Effector memory CD4-positive, alpha-beta T cell (primary cell): ENCODE data around the gene TMEM272.

Experiments used
- DNase-seq, 3 donors: peaks; one replicate each; pipeline ENCODE4 v3.0.0-alpha.2; 2020
- H3K27ac ChIP-seq: 2 replicates; pipeline ENCODE4 v1.7.0; 2013; ENCODE audit warnings: mild to moderate bottlenecking, low read length, moderate library complexity; ENCODE audit not compliant: insufficient read depth, poor library complexity, severe bottlenecking
- H3K27me3 ChIP-seq: replicated peaks from 2 replicates; pipeline ENCODE4 v1.7.0; 2013; ENCODE audit warnings: mild to moderate bottlenecking, low read length; ENCODE audit not compliant: insufficient read depth, control insufficient read depth, poor library complexity, severe bottlenecking
- H3K36me3 ChIP-seq: 2 replicates; pipeline ENCODE4 v1.7.0; 2013; ENCODE audit warnings: mild to moderate bottlenecking, low read length, moderate library complexity; ENCODE audit not compliant: control insufficient read depth, insufficient read depth
- H3K4me1 ChIP-seq: 2 replicates; pipeline ENCODE4 v1.7.0; 2013; ENCODE audit warnings: low read length, mild to moderate bottlenecking; ENCODE audit not compliant: control insufficient read depth, insufficient read depth, poor library complexity, severe bottlenecking
- H3K4me3 ChIP-seq: 2 replicates; pipeline ENCODE4 v1.7.0; 2013; ENCODE audit warnings: low read length, low read depth, mild to moderate bottlenecking; ENCODE audit not compliant: insufficient read depth, poor library complexity, severe bottlenecking
- H3K9me3 ChIP-seq: 2 replicates; pipeline ENCODE4 v1.7.0; 2013; ENCODE audit warnings: mild to moderate bottlenecking, low read length, moderate library complexity; ENCODE audit not compliant: control insufficient read depth

The TMEM272 gene

DNA sequence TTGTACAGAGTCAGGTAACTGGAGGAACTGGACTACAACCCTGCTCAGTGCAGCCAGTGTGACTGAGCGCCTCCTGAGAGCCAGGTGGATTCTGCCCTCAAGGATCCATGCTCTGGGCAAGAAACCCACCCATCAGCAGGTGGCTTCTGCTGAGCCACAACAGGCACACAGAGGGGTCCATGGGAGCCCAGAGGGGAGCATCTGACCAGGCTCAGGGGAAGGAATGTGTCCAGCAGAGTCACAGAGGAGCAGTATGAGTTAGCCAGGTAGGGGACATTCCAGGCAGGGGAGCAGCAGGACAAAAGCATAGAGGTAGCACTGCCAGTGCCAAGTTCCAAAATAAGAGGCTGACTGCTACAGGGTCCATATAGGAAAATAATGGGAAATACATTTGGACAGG lies 60.9 kb downstream of the TMEM272 start:
- H3K9me3 ChIP-seq: no peaks in the 10 kb centered on the region
- no peak for DNase-seq
- H3K27me3 ChIP-seq: no peaks in the 10 kb centered on the region
- H3K4me3 ChIP-seq: no peak overlapping the region
- peaks cover 10% of the 10 kb centered on the region for H3K36me3 ChIP-seq
- no peak overlapping the region for H3K27ac ChIP-seq
- H3K4me1 ChIP-seq: no peaks in the 10 kb centered on the region

DNA sequence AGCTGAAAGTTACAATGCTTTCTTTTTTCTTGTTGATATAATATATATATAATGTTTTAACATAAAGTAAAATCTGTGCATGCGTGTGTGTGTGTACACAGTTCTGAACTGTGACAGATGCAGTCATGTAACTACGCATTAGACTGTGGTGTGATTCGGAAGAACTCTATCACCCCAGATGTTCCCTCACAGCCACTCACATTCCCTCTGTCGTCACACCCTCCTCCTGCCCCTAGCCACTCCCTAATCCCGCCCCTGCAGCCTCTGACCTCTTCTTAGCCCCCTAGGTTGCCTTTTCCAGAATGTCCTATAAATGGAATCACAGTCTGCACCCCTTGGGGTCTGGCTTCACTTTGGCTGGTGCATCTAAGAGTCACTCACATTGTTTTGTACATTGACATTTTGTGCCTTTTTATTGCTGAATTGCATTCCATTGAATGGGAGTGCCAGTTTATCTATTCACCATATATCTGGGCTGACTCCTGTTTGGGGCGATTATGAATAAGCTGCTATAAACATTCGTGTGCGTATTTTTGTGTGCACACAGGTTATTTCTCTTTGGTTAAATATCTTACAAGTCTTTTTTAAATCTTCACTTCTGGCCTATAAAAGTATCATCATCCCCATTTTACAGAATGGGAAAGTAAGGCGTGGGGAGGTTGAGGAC lies 61.4 kb downstream of the TMEM272 start:
- Histone ChIP-seq H3K4me1 (no peaks in the 10 kb centered on the region), H3K4me3 (no peak overlapping the region), H3K36me3 (peaks cover 10% of the 10 kb centered on the region), H3K27me3 (no peaks in the 10 kb centered on the region), H3K9me3 (no peaks in the 10 kb centered on the region), H3K27ac (no peak overlapping the region)
- DNase-seq: no peak

DNA sequence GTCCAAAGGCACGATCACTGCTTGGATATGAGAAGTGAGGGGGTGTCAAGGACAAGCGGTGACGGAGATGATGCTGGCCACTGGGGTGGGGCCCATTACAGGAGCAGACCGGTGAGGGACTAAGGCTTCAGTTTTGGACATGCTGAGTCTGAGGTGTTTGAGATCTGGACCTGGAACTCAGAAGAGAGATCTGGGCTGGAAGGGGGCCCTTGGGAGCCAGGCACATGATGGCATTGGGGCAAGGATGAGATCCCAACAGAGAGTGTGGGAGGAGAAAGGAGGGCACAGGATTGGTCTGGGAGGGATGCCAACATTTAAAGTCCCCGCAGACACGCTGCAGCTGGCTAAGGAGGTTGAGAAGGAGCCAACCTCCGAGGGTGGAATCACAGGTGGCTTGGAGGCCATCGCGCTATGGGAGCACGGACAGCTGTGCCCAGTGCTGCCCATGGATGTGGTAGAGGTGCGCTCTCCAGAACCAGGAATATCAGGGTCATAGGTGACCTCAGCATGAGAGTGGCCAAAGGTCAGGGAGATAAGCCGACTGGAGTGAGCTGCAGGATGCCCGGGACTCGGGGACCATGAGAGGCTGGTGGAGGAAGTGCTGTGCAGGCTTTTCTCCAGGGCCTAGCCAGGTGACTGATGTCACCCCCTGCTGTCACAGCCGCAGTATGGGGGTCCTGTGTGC lies 62.8 kb downstream of the TMEM272 start:
- Histone ChIP-seq H3K36me3 (peaks cover 10% of the 10 kb centered on the region), H3K27me3 (no peaks in the 10 kb centered on the region), H3K4me1 (no peaks in the 10 kb centered on the region), H3K4me3 (no peak overlapping the region), H3K9me3 (no peaks in the 10 kb centered on the region), H3K27ac (no peak overlapping the region)
- DNase-seq: no peak

DNA sequence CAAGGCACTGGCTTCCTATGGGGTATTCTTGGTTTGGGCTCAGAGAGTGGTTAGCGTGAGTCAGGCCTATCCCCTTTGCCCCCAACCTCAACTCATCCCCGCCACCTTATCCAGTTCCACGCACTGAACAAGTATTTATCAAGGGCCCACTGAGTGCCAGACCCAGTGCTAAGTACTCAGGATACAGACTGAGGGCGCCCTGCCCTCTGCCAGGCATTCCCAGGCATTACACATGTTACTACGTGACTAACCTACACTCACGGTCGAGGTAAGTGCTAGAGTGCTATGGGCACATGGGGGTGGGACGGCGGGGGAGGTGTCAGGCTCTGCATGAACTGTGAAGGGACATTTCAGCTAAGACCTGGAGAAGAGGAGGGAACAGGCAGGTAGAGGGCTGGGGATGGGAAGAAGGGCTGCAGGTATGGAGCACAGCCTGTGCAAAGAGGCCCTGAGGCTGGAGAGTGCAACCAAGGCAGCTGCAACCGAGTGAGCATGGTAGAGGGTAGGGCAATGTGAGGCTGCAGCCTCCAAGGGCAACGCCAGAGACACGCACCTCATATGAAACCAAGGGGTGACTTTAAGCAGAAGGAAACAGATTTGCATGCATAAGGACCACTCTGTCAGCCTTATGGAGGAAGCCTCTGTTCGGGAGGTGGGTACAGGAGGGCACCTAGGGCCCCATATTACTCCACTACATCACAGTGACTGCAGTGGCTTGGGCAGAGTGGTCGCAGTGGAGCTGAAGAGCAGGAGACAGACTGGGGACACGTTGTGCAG lies 63.5 kb downstream of the TMEM272 start:
- no peak overlapping the region for H3K27ac ChIP-seq
- DNase-seq: no peak
- no peak overlapping the region for H3K4me3 ChIP-seq
- H3K4me1 ChIP-seq: no peaks in the 10 kb centered on the region
- H3K27me3 ChIP-seq: no peaks in the 10 kb centered on the region
- H3K36me3 ChIP-seq: peaks cover 7% of the 10 kb centered on the region
- no peaks in the 10 kb centered on the region for H3K9me3 ChIP-seq

DNA sequence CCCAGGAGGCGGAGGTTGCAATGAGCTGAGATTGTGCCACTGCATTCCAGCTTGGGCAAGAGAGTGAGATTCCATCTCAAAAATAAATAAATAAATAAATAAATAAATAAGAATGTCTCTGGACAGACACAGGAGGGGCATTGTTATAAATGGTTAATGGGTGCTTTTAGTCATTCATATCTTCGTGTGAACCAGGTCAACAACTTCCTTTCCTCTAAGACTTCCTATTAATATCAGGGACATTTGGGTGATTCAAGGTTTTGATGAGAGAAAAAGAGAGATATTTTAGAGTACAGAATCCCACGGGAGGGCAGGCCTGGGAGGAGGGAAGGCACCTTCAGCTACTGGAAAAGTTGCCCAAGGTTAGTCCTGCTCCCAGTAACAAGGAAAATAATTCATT lies 64.9 kb downstream of the TMEM272 start:
- H3K27ac ChIP-seq: no peak overlapping the region
- H3K36me3 ChIP-seq: peaks cover 7% of the 10 kb centered on the region
- H3K4me3 ChIP-seq: no peak overlapping the region
- DNase-seq: no peak
- no peaks in the 10 kb centered on the region for H3K4me1 ChIP-seq
- H3K27me3 ChIP-seq: no peaks in the 10 kb centered on the region
- no peaks in the 10 kb centered on the region for H3K9me3 ChIP-seq

DNA sequence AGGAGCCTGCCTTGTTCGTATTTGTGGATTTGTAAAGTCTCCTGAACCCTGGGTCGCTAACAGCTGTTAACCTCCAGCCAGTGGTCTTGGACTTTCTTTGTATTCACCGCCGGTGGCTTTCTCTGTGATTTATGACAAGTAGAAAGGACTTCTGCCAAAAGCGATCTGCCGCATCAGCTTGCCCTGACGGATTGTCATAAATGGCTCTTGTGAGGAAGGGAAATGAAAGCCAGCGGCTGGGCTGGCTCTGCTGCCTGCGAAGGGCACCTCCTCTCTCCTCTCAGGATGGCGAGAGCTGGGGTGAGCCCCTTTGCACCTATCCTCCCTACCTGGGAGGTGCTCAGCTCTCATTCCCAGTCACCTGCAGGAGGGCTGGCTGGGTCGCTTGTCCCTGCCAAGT lies 66.6 kb downstream of the TMEM272 start:
- no peak overlapping the region for H3K27ac ChIP-seq
- no peaks in the 10 kb centered on the region for H3K9me3 ChIP-seq
- H3K4me1 ChIP-seq: no peaks in the 10 kb centered on the region
- no peak overlapping the region for H3K4me3 ChIP-seq
- DNase-seq: no peak
- H3K36me3 ChIP-seq: peaks cover 7% of the 10 kb centered on the region
- no peaks in the 10 kb centered on the region for H3K27me3 ChIP-seq

DNA sequence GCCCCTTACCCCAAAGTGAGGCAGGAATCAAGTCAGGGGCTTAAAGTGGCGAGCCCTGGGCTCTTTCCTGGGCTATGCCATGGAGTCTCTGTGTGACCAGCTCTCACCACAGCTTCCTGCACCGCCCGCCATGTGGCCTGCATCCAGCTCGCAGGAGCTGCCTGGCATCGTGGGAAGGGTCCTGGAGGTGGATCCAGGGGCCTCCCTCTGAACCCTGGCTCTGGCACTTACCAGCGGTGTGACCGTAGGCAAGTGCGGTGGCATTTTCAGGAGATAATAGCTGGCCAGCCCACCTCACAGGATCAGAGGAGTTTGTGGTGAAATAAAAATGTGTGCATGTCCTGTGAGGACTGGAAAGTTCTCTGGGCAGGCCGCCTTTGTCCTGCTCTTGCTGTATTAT lies 67.1 kb downstream of the TMEM272 start:
- H3K36me3 ChIP-seq: peaks cover 7% of the 10 kb centered on the region
- DNase-seq: no peak
- H3K27ac ChIP-seq: no peak overlapping the region
- H3K27me3 ChIP-seq: no peaks in the 10 kb centered on the region
- H3K4me1 ChIP-seq: no peaks in the 10 kb centered on the region
- H3K4me3 ChIP-seq: no peak overlapping the region
- H3K9me3 ChIP-seq: no peaks in the 10 kb centered on the region

DNA sequence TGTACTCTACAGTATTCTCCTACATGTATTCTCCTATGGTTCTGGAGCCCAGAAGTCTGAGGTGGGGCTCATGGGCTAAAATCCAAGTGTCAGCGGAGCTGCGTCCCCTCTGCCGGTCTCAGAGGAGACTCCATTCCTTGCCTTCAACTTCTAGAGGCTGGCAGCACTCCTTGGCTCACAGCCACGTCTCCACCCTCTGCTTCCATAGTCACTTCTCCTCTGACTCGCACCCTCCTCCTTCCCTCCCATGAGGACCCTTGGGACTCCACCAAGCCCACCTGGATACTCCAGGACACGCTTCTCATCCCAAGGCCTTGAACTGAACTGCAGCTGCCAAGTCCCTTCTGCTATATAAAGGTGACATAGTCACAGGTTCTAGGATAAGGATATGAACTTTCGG lies 68.8 kb downstream of the TMEM272 start:
- no peak overlapping the region for H3K4me3 ChIP-seq
- no peaks in the 10 kb centered on the region for H3K4me1 ChIP-seq
- H3K36me3 ChIP-seq: peaks cover 7% of the 10 kb centered on the region
- no peak overlapping the region for H3K27ac ChIP-seq
- no peak for DNase-seq
- no peaks in the 10 kb centered on the region for H3K27me3 ChIP-seq
- no peaks in the 10 kb centered on the region for H3K9me3 ChIP-seq

DNA sequence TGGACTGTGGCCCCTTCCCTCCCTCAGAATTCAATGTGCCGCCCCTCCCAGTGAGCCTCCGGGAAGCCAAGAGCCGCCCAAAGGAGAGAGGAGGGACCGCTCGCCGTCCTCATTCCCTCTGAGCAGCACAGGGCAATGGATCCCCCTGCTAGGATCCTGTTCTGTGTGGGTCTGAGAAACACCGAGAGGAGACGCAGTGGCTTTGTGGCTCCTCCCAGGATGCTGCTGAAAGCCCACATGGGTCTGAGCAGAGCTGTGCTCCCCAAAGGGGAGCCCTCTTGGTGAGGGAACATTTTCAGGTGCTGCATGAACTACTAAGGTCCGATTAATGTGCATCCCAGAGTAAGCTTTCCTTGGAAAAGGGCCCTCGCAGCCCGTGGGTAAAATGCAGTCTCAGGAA lies 71.5 kb downstream of the TMEM272 start:
- Histone ChIP-seq H3K9me3 (no peaks in the 10 kb centered on the region), H3K4me3 (no peak overlapping the region), H3K27me3 (no peaks in the 10 kb centered on the region), H3K4me1 (no peaks in the 10 kb centered on the region), H3K27ac (no peak overlapping the region), H3K36me3 (peaks cover 8% of the 10 kb centered on the region)
- DNase-seq: no peak

DNA sequence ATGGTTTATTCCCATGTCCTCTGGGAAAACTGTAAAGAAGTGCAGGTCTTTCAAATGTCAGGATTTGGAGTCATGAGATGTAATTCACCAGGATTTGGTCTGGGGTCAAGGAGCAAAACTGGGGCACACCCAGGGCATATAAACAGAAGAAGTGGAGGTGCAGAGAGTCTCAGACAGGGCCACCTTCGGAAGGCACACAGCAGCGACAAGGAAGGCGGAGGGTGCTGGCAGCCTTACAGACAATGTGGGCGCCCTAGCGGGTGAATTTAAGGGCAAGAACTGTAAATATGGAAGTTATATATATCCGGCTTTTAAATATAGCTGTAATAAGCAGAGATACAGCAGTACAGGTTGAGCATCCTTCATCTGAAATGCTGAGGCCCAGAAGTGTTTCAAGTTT lies 72.2 kb downstream of the TMEM272 start:
- Histone ChIP-seq H3K36me3 (peaks cover 8% of the 10 kb centered on the region), H3K27ac (no peak overlapping the region), H3K27me3 (no peaks in the 10 kb centered on the region), H3K4me1 (no peaks in the 10 kb centered on the region), H3K4me3 (no peak overlapping the region), H3K9me3 (no peaks in the 10 kb centered on the region)
- DNase-seq: no peak
